HCT116 (cell line): ENCODE measurements around the gene PRPF19.

Experiments
- CTCF ChIP-seq, 3 experiments: fragments of 200-600 bp in 1 of 3; sonication (generic) in 1 of 3; IDR thresholded peaks in 2 of 3; conservative IDR thresholded peaks in 1 of 3; 2 replicates each; pipeline ENCODE4 v1.5.1; 2012 to 2017; ENCODE audit warnings: low read depth in 2 of 3, low read length in 2 of 3, antibody characterized with exemption in 1 of 3, borderline replicate concordance in 1 of 3, control low read depth in 1 of 3, mild to moderate bottlenecking in 1 of 3, mixed read lengths in 1 of 3, mixed run types in 1 of 3, moderate library complexity in 1 of 3; ENCODE audit not compliant: insufficient read depth in 1 of 3
- JUND ChIP-seq: IDR thresholded peaks from 2 replicates; pipeline ENCODE4 v1.6.1; 2012
- POLR2A ChIP-seq: IDR thresholded peaks from 2 replicates; pipeline ENCODE4 v1.7.0; 2011; ENCODE audit warnings: borderline replicate concordance; ENCODE audit not compliant: insufficient read depth, insufficient read length; ENCODE audit errors: extremely low read depth
- REST ChIP-seq: IDR thresholded peaks from 2 replicates; pipeline ENCODE4 v1.6.1; 2012; ENCODE audit warnings: low read depth
- TCF7L2 ChIP-seq: IDR thresholded peaks from 2 replicates; pipeline ENCODE4 v1.7.0; 2011; ENCODE audit warnings: borderline replicate concordance, inconsistent platforms; ENCODE audit not compliant: insufficient read depth, insufficient read length; ENCODE audit errors: extremely low read depth
- YY1 ChIP-seq: IDR thresholded peaks from 2 replicates; pipeline ENCODE4 v1.6.1; 2011; ENCODE audit warnings: low read length, low read depth, moderate library complexity, mild to moderate bottlenecking; ENCODE audit not compliant: insufficient replicate concordance; ENCODE audit errors: extremely low read depth

DNA sequence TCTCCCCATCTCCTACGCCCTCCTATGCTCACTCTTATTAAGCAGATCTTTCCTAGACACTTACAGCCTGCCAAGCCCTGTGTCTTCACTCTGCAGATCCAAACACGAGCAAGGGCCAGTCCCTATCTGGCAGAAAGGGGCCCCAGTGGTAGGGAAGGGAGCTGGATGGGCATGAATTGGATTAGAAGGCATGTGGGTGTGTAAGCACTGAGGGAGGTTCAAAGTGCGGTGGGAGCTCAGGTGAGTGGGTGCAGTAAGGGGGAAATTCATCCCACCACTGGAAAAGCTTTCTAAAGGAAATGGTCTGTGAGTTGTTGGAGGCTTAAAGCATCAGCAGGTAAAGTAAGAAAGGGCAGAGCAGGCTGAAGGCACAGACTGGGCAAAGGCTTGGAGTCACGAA lies 23.4 kb upstream of the PRPF19 start:
- TF ChIP-seq YY1 (no peak), POLR2A (no peak), CTCF (IDR thresholded peaks at IDR 0.05 in 2 of 3, conservative IDR thresholded peaks at IDR 0.05 in 1 of 3; ENCODE audit: borderline replicate concordance in 1 of 3, insufficient read depth in 1 of 3, low read depth in 2 of 3, low read length in 2 of 3) (no peak), TCF7L2 (no peak), REST (no peak), JUND (no peak)
